ENCODE results near the gene CDH4. TPM values are rescaled to one million over a fixed set of nuclear protein-coding genes. Genes with fewer than 3 reads are reported as not detected.

Gene CDH4
- polyA plus RNA-seq, 4 donors: 0.09 to 4.1 (median 0.25) TPM

DNA sequence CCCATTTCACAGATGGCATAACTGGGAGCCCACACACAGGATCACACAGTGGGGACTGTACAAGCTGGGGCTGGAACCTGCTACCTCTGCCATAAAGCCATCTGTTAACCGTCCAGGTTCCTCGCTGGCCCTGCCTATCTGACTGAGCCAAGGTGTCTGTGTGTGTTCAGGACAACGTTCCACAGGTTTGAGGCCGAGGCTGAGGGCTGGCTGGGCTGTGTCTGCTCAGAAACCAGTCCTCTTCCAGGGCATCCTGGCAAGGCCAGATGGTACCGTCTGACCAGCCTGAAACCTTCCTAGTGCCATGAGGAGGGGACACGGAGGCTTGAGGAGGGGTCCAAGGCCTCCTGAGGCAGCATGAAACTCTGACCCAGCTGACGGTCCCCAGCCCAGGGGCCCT is 663.0 kb downstream of the CDH4 start:
- Histone ChIP-seq H3K27me3 (ENCODE audit: control insufficient read depth in 3 of 3, insufficient read depth in 3 of 3, low read length in 3 of 3) (no peaks in the 10 kb centered on the region), H3K4me3 (ENCODE audit: low read depth in 1 of 3, low read length in 3 of 3) (no peak overlapping the region), H3K4me1 (ENCODE audit: control insufficient read depth in 3 of 3, insufficient read depth in 2 of 3, low read depth in 1 of 3, low read length in 2 of 3) (no peaks in the 10 kb centered on the region), H3K9me3 (ENCODE audit: control insufficient read depth in 2 of 2, insufficient read depth in 1 of 2, low read depth in 1 of 2, low read length in 1 of 2) (peaks cover 0 to 2% of the 10 kb centered on the region in 2 donors), H3K27ac (ENCODE audit: low read depth in 1 of 3, low read length in 2 of 3) (no peak overlapping the region), H3K36me3 (ENCODE audit: control insufficient read depth in 3 of 3, insufficient read depth in 2 of 3, low read depth in 1 of 3, low read length in 3 of 3) (no peaks in the 10 kb centered on the region)
- no peak for FAIRE-seq
- DNase-seq: no peak
- 62 to 80% (median 72%) methylated on average over 7 of the region's 7 CpGs for WGBS, 3 donors

DNA sequence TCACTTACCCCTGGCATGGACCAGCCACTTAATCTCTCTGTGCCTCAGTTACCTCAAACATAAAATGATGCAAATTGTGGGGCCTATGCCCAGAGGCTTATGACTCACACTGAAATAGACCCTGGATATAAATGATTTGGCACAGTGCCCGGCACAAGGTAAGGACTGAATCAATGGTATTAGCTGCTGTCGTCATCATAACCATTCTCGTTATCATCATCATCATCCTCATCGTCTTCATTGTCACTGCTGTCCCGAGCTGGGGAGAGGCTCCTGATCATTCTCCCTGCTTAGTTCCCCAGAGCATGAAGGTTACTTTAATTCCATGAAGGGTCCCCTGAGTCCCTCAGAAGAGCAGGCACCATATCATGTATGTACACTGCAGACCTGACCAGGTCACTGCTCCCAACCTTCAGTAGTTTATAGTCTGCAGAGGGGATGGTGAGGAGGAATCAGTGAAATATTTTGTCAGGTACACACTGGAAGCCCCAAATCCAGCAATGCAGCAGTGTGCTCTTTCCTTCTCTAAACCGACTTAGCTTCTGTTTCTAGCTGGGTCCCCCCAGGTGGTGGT is 664.3 kb downstream of the CDH4 start:
- Histone ChIP-seq H3K27me3 (ENCODE audit: control insufficient read depth in 3 of 3, insufficient read depth in 3 of 3, low read length in 3 of 3) (no peaks in the 10 kb centered on the region), H3K9me3 (ENCODE audit: control insufficient read depth in 2 of 2, insufficient read depth in 1 of 2, low read depth in 1 of 2, low read length in 1 of 2) (peaks cover 0 to 2% of the 10 kb centered on the region in 2 donors), H3K4me1 (ENCODE audit: control insufficient read depth in 3 of 3, insufficient read depth in 2 of 3, low read depth in 1 of 3, low read length in 2 of 3) (no peaks in the 10 kb centered on the region), H3K27ac (ENCODE audit: low read depth in 1 of 3, low read length in 2 of 3) (no peak overlapping the region), H3K36me3 (ENCODE audit: control insufficient read depth in 3 of 3, insufficient read depth in 2 of 3, low read depth in 1 of 3, low read length in 3 of 3) (no peaks in the 10 kb centered on the region), H3K4me3 (ENCODE audit: low read depth in 1 of 3, low read length in 3 of 3) (no peak overlapping the region)
- FAIRE-seq (no peak), DNase-seq (no peak)
- 50 to 78% (median 61%) methylated on average over 6 of the region's 6 CpGs for WGBS, 3 donors

- no peak for FAIRE-seq
- Histone ChIP-seq H3K9me3 (ENCODE audit: control insufficient read depth in 2 of 2, insufficient read depth in 1 of 2, low read depth in 1 of 2, low read length in 1 of 2) (no peaks in the 10 kb centered on the region), H3K4me1 (ENCODE audit: control insufficient read depth in 3 of 3, insufficient read depth in 2 of 3, low read depth in 1 of 3, low read length in 2 of 3) (no peaks in the 10 kb centered on the region), H3K27ac (ENCODE audit: low read depth in 1 of 3, low read length in 2 of 3) (no peak overlapping the region), H3K36me3 (ENCODE audit: control insufficient read depth in 3 of 3, insufficient read depth in 2 of 3, low read depth in 1 of 3, low read length in 3 of 3) (no peaks in the 10 kb centered on the region), H3K27me3 (ENCODE audit: control insufficient read depth in 3 of 3, insufficient read depth in 3 of 3, low read length in 3 of 3) (no peaks in the 10 kb centered on the region), H3K4me3 (ENCODE audit: low read depth in 1 of 3, low read length in 3 of 3) (no peak overlapping the region)
- 31 to 69% (median 47%) methylated on average over 20 of the region's 20 CpGs for WGBS, 3 donors
- DNase-seq: no peak
These were observed 665.5 kb downstream of the CDH4 start for GRCh38 chr20:61917474-61918145.

- FAIRE-seq (no peak), DNase-seq (no peak)
- no peaks in the 10 kb centered on the region for H3K9me3 ChIP-seq (ENCODE audit: control insufficient read depth in 2 of 2, insufficient read depth in 1 of 2, low read depth in 1 of 2, low read length in 1 of 2)
- H3K27me3 ChIP-seq (ENCODE audit: control insufficient read depth in 3 of 3, insufficient read depth in 3 of 3, low read length in 3 of 3): no peaks in the 10 kb centered on the region
- no peak overlapping the region for H3K27ac ChIP-seq (ENCODE audit: low read depth in 1 of 3, low read length in 2 of 3)
- H3K36me3 ChIP-seq (ENCODE audit: control insufficient read depth in 3 of 3, insufficient read depth in 2 of 3, low read depth in 1 of 3, low read length in 3 of 3): no peaks in the 10 kb centered on the region
- 81 to 90% (median 87%) methylated on average over 12 of the region's 12 CpGs for WGBS, 3 donors
- no peak overlapping the region for H3K4me3 ChIP-seq (ENCODE audit: low read depth in 1 of 3, low read length in 3 of 3)
- H3K4me1 ChIP-seq (ENCODE audit: control insufficient read depth in 3 of 3, insufficient read depth in 2 of 3, low read depth in 1 of 3, low read length in 2 of 3): no peaks in the 10 kb centered on the region
These were observed 666.5 kb downstream of the CDH4 start for GRCh38 chr20:61918548-61918947.

GRCh38 chr20:61919239-61919638 is 667.2 kb downstream of the CDH4 start:
- Histone ChIP-seq H3K4me1 (ENCODE audit: control insufficient read depth in 3 of 3, insufficient read depth in 2 of 3, low read depth in 1 of 3, low read length in 2 of 3) (no peaks in the 10 kb centered on the region), H3K4me3 (ENCODE audit: low read depth in 1 of 3, low read length in 3 of 3) (no peak overlapping the region), H3K9me3 (ENCODE audit: control insufficient read depth in 2 of 2, insufficient read depth in 1 of 2, low read depth in 1 of 2, low read length in 1 of 2) (no peaks in the 10 kb centered on the region), H3K36me3 (ENCODE audit: control insufficient read depth in 3 of 3, insufficient read depth in 2 of 3, low read depth in 1 of 3, low read length in 3 of 3) (no peaks in the 10 kb centered on the region), H3K27ac (ENCODE audit: low read depth in 1 of 3, low read length in 2 of 3) (no peak overlapping the region), H3K27me3 (ENCODE audit: control insufficient read depth in 3 of 3, insufficient read depth in 3 of 3, low read length in 3 of 3) (no peaks in the 10 kb centered on the region)
- DNase-seq (no peak), FAIRE-seq (no peak)
- WGBS, 3 donors: 92 to 95% (median 93%) methylated on average over 6 of the region's 6 CpGs

DNA sequence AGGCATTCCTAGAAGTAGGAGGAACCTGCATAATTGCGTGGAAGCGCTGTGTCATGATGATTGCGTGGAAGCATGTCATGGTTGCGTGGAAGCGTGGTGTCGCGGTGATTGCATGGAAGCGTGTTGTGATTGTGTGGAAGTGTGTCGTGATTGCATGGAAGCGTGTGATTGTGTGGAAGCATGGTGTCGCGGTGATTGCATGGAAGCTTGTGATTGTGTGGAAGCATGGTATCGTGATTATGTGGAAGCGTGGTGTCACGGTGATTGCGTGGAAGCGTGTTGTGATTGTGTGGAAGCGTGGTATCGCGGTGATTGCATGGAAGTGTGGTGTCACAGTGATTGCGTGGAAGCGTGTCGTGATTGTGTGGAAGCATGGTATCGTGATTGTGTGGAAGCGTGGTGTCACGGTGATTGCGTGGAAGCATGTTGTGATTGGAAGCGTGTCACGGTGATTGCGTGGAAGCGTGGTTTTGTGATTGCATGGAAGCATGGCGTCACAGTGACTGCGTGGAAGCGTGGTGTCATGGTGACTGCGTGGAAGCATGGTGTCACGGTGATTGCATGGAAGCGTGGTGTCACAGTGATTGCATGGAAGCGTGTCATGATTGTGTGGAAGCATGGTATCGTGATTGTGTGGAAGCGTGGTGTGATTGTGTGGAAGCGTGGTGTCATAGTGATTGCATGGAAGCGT is 667.8 kb downstream of the CDH4 start:
- WGBS, 3 donors: 84 to 89% (median 86%) methylated on average over 42 of the region's 42 CpGs
- Histone ChIP-seq H3K27ac (ENCODE audit: low read depth in 1 of 3, low read length in 2 of 3) (no peak overlapping the region), H3K27me3 (ENCODE audit: control insufficient read depth in 3 of 3, insufficient read depth in 3 of 3, low read length in 3 of 3) (no peaks in the 10 kb centered on the region), H3K4me3 (ENCODE audit: low read depth in 1 of 3, low read length in 3 of 3) (no peak overlapping the region), H3K9me3 (ENCODE audit: control insufficient read depth in 2 of 2, insufficient read depth in 1 of 2, low read depth in 1 of 2, low read length in 1 of 2) (no peaks in the 10 kb centered on the region), H3K36me3 (ENCODE audit: control insufficient read depth in 3 of 3, insufficient read depth in 2 of 3, low read depth in 1 of 3, low read length in 3 of 3) (no peaks in the 10 kb centered on the region), H3K4me1 (ENCODE audit: control insufficient read depth in 3 of 3, insufficient read depth in 2 of 3, low read depth in 1 of 3, low read length in 2 of 3) (no peaks in the 10 kb centered on the region)
- FAIRE-seq (no peak), DNase-seq (no peak)

- no peak for DNase-seq
- H3K27me3 ChIP-seq (ENCODE audit: control insufficient read depth in 3 of 3, insufficient read depth in 3 of 3, low read length in 3 of 3): no peaks in the 10 kb centered on the region
- H3K4me3 ChIP-seq (ENCODE audit: low read depth in 1 of 3, low read length in 3 of 3): no peak overlapping the region
- WGBS, 3 donors: 75 to 81% (median 78%) methylated on average over 8 of the region's 8 CpGs
- no peaks in the 10 kb centered on the region for H3K4me1 ChIP-seq (ENCODE audit: control insufficient read depth in 3 of 3, insufficient read depth in 2 of 3, low read depth in 1 of 3, low read length in 2 of 3)
- H3K27ac ChIP-seq (ENCODE audit: low read depth in 1 of 3, low read length in 2 of 3): no peak overlapping the region
- no peaks in the 10 kb centered on the region for H3K9me3 ChIP-seq (ENCODE audit: control insufficient read depth in 2 of 2, insufficient read depth in 1 of 2, low read depth in 1 of 2, low read length in 1 of 2)
- no peak for FAIRE-seq
- no peaks in the 10 kb centered on the region for H3K36me3 ChIP-seq (ENCODE audit: control insufficient read depth in 3 of 3, insufficient read depth in 2 of 3, low read depth in 1 of 3, low read length in 3 of 3)
These were observed 670.4 kb downstream of the CDH4 start for GRCh38 chr20:61922411-61922810.

GRCh38 chr20:61922936-61923335 is 670.9 kb downstream of the CDH4 start:
- Histone ChIP-seq H3K27me3 (ENCODE audit: control insufficient read depth in 3 of 3, insufficient read depth in 3 of 3, low read length in 3 of 3) (no peaks in the 10 kb centered on the region), H3K9me3 (ENCODE audit: control insufficient read depth in 2 of 2, insufficient read depth in 1 of 2, low read depth in 1 of 2, low read length in 1 of 2) (no peaks in the 10 kb centered on the region), H3K36me3 (ENCODE audit: control insufficient read depth in 3 of 3, insufficient read depth in 2 of 3, low read depth in 1 of 3, low read length in 3 of 3) (no peaks in the 10 kb centered on the region), H3K27ac (ENCODE audit: low read depth in 1 of 3, low read length in 2 of 3) (no peak overlapping the region), H3K4me3 (ENCODE audit: low read depth in 1 of 3, low read length in 3 of 3) (no peak overlapping the region), H3K4me1 (ENCODE audit: control insufficient read depth in 3 of 3, insufficient read depth in 2 of 3, low read depth in 1 of 3, low read length in 2 of 3) (no peaks in the 10 kb centered on the region)
- FAIRE-seq (no peak), DNase-seq (no peak)
- WGBS, 3 donors: 80 to 82% (median 81%) methylated on average over 8 of the region's 8 CpGs
